22Rv1 (cell line): ENCODE results near the gene TWIST2.

Source experiments
- H3K27ac ChIP-seq: fragments of 450-650 bp; 2 replicates; pipeline ENCODE4 v1.5.1; 2017
- CTCF ChIP-seq: fragments of 450-650 bp; IDR thresholded peaks from 2 replicates; pipeline ENCODE4 v1.5.1; 2017; ENCODE audit warnings: mild to moderate bottlenecking
- ZFX ChIP-seq: fragments of 450-650 bp; IDR thresholded peaks from 2 replicates; pipeline ENCODE4 v1.6.1; 2017; ENCODE audit warnings: antibody characterized with exemption, borderline replicate concordance

TWIST2 gene

DNA sequence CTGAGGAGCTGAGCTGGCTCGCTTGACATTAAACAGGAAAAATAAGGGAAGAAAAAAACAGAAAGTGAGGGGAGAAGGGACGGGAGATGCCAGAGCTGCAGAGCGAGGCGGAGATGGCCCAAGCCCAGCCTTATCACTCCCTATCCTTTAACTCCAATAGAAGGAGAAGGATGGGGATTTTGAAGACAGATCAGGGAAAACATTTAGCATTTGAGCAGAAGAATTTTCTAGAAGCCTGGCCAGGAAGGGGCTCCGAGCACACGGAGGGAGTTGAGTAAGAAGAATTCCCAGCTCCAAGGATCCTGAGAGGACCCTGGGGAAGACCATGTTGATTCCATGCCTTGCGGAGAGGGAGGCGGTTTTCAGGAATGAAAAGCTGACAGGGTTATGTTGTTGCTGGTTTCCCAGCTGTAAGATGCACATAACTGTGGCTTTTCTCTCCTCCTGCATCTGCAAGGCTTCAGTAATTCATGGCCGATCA, 35.6 kb downstream of the TWIST2 start:
- no peak for TF ChIP-seq ZFX
- TF ChIP-seq CTCF, result no peak

DNA sequence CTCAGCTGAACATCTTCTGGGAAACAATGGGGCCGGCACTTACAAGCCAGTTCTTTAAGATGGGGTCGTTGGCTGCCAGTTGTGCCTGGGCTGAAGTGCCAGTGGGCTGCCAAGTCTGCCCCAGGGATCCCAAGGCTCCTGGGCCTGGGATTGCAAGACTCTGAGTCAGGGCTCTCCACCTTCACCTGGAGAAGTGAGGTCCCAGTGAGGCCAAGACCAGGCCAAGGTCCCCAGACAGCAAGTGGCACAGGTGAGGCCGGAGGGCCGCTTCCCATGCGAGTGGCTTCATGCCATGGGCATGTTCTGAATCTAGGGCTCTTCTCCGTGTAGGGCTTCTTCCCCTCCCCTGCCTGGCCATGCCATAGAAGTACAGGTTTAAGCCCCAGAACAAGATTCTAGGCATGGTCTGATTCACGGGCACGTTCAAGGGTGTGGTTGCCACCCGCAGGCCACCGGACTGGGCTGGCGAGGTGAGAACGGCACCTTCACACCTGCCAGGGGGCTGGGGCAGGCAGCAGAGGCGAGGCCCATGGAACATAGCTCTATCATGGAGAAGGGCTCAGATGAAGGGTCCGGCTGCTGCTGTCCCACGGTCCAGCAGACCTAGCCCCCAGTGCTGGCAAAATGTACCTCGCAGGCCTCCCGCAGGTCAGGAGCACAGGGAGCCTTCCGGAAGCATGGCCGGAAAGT, 36.4 kb downstream of the TWIST2 start:
- no peak overlapping the region for H3K27ac ChIP-seq
- TF ChIP-seq CTCF (no peak), ZFX (no peak)

More for the DNA sequence above, 35.6 kb downstream of the TWIST2 start:
- no peak overlapping the region for H3K27ac ChIP-seq

DNA sequence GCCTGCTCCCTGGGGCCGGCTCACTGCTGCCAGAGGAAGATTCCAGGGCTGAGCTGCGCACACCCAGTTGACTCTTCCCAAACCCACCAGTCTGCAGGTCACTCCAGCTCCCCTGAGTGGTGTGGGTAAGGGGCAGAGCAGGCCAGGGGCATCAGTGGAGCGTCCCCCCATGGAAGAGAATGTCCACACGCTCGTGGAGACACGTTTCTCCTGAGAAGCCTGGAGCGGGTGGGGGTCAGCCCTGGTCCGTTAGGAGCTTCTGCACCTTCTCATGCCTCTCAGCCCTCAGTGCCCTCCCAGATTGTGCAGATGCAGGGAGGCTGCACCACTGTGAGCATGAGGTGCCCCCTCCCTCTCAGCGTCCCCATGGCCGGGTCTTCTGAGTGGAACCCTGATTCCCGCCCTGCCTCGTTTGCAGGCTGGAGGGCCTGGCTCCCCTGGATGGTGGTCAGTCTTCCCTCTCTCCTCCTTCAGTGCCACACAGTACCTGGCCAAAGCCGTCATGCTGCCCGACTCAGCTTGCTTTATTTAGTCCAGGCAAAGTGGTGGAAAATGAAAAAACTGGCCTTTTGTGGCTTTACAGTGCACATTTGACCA, 37.0 kb downstream of the TWIST2 start:
- TF ChIP-seq ZFX (no peak), CTCF (no peak)
- H3K27ac ChIP-seq, result no peak overlapping the region

GRCh38 chr2:238886453-238887094, 38.7 kb downstream of the TWIST2 start:
- TF ChIP-seq CTCF (no peak), ZFX (no peak)

GRCh38 chr2:238887616-238888015, 39.7 kb downstream of the TWIST2 start:
- no peak for TF ChIP-seq CTCF
- TF ChIP-seq ZFX, result no peak
- no peak overlapping the region for H3K27ac ChIP-seq

More at GRCh38 chr2:238886453-238887094, 38.7 kb downstream of the TWIST2 start:
- no peak overlapping the region for H3K27ac ChIP-seq

- TF ChIP-seq ZFX (no peak), CTCF (no peak)
Measured at GRCh38 chr2:238888781-238889180, 40.9 kb downstream of the TWIST2 start.

GRCh38 chr2:238890131-238890530, 42.2 kb downstream of the TWIST2 start:
- H3K27ac ChIP-seq, result no peak overlapping the region
- no peak for TF ChIP-seq ZFX
- no peak for TF ChIP-seq CTCF

More at GRCh38 chr2:238888781-238889180, 40.9 kb downstream of the TWIST2 start:
- H3K27ac ChIP-seq, result no peak overlapping the region
